T follicular helper cell (primary cell): ENCODE measurements around the gene HIF3A.

Source experiments
- DNase-seq: peaks from one replicate; pipeline ENCODE4 v3.0.0-alpha.2; 2020; ENCODE audit warnings: low read depth

Gene HIF3A

GRCh38 chr19:46383846-46384245 lies 87.0 kb downstream of the HIF3A start:
- no peak for DNase-seq

- DNase-seq = no peak
Observed at GRCh38 chr19:46384396-46384795, 87.6 kb downstream of the HIF3A start.

- no peak for DNase-seq
Observed at GRCh38 chr19:46385636-46386035, 88.8 kb downstream of the HIF3A start.

- DNase-seq = no peak
Observed at GRCh38 chr19:46386151-46386550, 89.3 kb downstream of the HIF3A start.

GRCh38 chr19:46386996-46387712 lies 90.3 kb downstream of the HIF3A start:
- no peak for DNase-seq

- DNase-seq = no peak
Observed at GRCh38 chr19:46387713-46388130, 90.9 kb downstream of the HIF3A start.

- no peak for DNase-seq
Observed at GRCh38 chr19:46388311-46389095, 91.7 kb downstream of the HIF3A start.

- no peak for DNase-seq
Observed at GRCh38 chr19:46390121-46390858, 93.4 kb downstream of the HIF3A start.

- no peak for DNase-seq
Observed at GRCh38 chr19:46390866-46391265, 94.0 kb downstream of the HIF3A start.

GRCh38 chr19:46391296-46392251 lies 94.7 kb downstream of the HIF3A start:
- no peak for DNase-seq

GRCh38 chr19:46392252-46392801 lies 95.5 kb downstream of the HIF3A start:
- DNase-seq = no peak

GRCh38 chr19:46392837-46393236 lies 96.0 kb downstream of the HIF3A start:
- no peak for DNase-seq
